Endothelial cell (in vitro differentiated cells): ENCODE results near the gene UQCR11. TPM values are rescaled to one million over a fixed set of nuclear protein-coding genes. Genes with fewer than 3 reads are reported as not detected.

ENCODE experiments used
- DNase-seq: peaks from one replicate; pipeline ENCODE4 v3.0.0; 2021; ENCODE audit warnings: low spot score
- H3K27ac Mint-ChIP-seq: one replicate; pipeline ENCODE4 v1.8.0; 2021; ENCODE audit warnings: mixed read lengths, inconsistent platforms; ENCODE audit not compliant: unreplicated experiment
- H3K27me3 Mint-ChIP-seq: one replicate; pipeline ENCODE4 v1.8.0; 2021; ENCODE audit warnings: mild to moderate bottlenecking, moderate library complexity, mixed read lengths, inconsistent platforms; ENCODE audit not compliant: unreplicated experiment
- H3K36me3 Mint-ChIP-seq: one replicate; pipeline ENCODE4 v1.8.0; 2021; ENCODE audit warnings: mild to moderate bottlenecking, low read depth, mixed read lengths, inconsistent platforms; ENCODE audit not compliant: unreplicated experiment
- H3K4me1 Mint-ChIP-seq: one replicate; pipeline ENCODE4 v1.8.0; 2021; ENCODE audit warnings: mild to moderate bottlenecking, mixed read lengths, inconsistent platforms; ENCODE audit not compliant: unreplicated experiment
- H3K4me3 Mint-ChIP-seq: one replicate; pipeline ENCODE4 v1.8.0; 2021; ENCODE audit warnings: mild to moderate bottlenecking, mixed read lengths, inconsistent platforms; ENCODE audit not compliant: unreplicated experiment
- H3K9me3 Mint-ChIP-seq: one replicate; pipeline ENCODE4 v1.8.0; 2021; ENCODE audit warnings: mixed read lengths, inconsistent platforms; ENCODE audit not compliant: unreplicated experiment
- total RNA-seq: library from RNA; stranded (reverse); fragmentation: NEBNext Ultra II Directional; extraction: Animal tissue kit (Norgen Biotek cat#: 25700); gene quantifications from one replicate; pipeline ENCODE4 v1.2.1, GENCODE V29; 2021; ENCODE audit not compliant: unreplicated experiment
- TF ChIP-seq, protein P1 (sequence below): fragments of 200-600 bp; sonication (generic); IDR thresholded peaks from one replicate; pipeline ENCODE4 v1.5.0; 2021; ENCODE audit warnings: antibody characterized with exemption; ENCODE audit not compliant: unreplicated experiment

The UQCR11 gene
- total RNA-seq, 1 donor from 2014 or later, result 182 TPM

DNA sequence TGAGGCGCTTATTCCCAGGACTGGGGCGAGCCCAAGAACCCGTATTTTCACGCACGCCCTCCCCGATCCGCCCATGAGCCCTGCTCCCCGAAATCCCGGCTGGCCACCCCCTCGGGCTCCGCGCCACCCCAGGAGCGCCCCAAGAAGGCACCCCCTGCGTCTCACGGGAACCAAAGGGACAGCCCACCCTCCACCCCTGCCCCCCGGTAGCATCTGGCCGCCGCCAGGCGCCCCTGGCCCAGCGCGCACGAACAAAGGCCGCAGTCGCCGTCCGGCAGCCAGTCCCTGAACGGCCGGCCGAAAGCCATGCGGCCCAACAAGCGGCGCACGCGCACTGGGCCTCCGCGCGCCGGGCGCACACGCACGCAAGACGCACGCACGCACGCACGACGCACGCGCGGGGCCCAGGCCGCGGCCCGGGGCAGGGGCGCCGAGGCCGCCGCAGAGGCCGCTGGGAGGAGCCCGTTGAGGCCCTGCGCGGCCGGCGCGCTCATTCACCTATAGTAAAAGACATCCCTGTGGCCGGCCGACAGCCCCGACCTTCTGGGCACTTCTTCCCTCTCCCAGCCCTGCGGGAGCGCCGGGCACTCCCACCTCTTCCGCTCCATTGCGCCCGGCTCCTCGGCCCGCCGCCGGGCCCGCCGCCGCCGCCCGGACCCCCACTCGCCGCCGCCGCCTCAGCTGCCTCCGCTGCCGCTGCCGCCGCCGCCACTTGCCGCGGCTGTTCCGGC lies 13.1 kb downstream of the UQCR11 start:
- Mint-ChIP-seq H3K36me3 (peaks cover 1% of the 10 kb centered on the region), H3K9me3 (no peaks in the 10 kb centered on the region), H3K4me3 (peak overlapping the region; percentile 94), H3K4me1 (peaks cover 7% of the 10 kb centered on the region), H3K27ac (no peak overlapping the region), H3K27me3 (peaks cover 15% of the 10 kb centered on the region)
- TF ChIP-seq, protein P1, sequence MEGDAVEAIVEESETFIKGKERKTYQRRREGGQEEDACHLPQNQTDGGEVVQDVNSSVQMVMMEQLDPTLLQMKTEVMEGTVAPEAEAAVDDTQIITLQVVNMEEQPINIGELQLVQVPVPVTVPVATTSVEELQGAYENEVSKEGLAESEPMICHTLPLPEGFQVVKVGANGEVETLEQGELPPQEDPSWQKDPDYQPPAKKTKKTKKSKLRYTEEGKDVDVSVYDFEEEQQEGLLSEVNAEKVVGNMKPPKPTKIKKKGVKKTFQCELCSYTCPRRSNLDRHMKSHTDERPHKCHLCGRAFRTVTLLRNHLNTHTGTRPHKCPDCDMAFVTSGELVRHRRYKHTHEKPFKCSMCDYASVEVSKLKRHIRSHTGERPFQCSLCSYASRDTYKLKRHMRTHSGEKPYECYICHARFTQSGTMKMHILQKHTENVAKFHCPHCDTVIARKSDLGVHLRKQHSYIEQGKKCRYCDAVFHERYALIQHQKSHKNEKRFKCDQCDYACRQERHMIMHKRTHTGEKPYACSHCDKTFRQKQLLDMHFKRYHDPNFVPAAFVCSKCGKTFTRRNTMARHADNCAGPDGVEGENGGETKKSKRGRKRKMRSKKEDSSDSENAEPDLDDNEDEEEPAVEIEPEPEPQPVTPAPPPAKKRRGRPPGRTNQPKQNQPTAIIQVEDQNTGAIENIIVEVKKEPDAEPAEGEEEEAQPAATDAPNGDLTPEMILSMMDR, result no peak
- peak; percentile 87 for DNase-seq

DNA sequence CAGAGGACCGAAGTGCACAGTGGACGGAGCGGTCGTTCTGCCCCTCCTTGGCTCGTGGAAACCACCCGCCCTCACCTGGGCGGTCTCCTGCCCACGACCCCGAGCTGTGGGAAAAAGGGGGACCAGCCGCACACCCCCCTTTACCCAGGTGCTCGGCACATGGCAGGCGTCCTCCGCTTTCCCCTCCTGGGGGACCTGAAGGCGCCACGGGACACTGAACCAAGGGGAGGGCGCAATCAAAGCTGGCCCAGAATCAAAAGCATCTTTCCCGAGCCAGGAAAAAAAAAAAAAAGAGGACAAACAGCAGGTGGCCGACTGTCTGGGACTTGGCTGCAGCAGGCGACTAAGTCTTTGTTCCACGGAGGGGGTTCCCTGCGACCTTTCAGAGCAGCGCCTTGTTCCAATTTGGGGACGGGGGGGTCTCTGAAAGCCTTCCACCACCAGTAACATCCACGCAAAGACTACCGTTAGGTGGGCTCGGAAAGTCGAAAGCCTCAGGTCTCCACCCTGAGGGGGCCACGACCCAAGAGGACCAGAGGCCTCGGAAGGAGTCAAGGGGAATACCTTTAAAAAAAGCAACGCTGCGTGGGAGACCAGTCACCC lies 13.7 kb downstream of the UQCR11 start:
- H3K4me1 Mint-ChIP-seq, result peaks cover 7% of the 10 kb centered on the region
- H3K36me3 Mint-ChIP-seq, result no peaks in the 10 kb centered on the region
- H3K4me3 Mint-ChIP-seq, result peak overlapping the region; percentile 94
- TF ChIP-seq, protein P1, result no peak
- no peak for DNase-seq
- peaks cover 15% of the 10 kb centered on the region for H3K27me3 Mint-ChIP-seq
- H3K9me3 Mint-ChIP-seq, result no peaks in the 10 kb centered on the region
- H3K27ac Mint-ChIP-seq, result peak overlapping the region; percentile 67

DNA sequence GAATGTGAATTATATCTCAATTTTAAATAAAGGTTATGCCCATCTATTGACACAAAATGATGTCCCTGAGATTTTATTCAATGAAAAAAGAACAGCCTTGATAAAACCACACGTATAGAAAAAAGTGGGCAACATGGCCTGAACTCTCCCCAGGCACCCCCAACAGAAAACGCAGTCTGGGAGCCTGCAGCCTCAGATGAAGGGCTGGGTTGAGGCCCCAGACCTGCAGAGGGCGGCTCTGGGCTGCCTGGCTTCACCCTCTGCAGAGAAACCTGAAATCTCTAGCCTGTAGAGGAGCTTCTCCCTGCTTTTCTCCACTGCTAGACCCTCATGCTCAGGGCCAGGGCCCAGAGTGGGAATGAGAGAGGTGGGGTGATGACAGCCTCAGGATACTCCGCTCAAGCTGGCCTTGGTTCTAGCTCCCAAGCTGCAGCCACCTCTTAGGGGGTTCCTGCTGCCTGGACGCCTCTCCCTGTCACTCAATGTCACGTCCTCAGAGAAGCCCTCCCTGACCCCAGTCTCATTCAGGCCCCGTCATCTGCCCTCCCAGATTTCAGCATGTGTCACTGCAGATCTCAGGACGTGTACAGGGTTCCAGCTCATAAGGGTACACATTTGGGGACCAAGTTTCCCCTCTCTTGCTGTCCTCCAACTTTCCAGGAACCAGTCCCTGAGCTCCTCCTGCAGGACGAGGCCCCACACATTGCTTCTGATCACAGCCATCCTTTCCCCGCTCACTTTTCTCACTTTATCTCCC lies 14.4 kb downstream of the UQCR11 start:
- Mint-ChIP-seq H3K27me3 (peaks cover 15% of the 10 kb centered on the region), H3K4me1 (peaks cover 11% of the 10 kb centered on the region), H3K36me3 (peaks cover 4% of the 10 kb centered on the region), H3K27ac (peak overlapping the region; percentile 67), H3K9me3 (no peaks in the 10 kb centered on the region), H3K4me3 (peak overlapping the region; percentile 94)
- no peak for DNase-seq
- TF ChIP-seq, protein P1, result no peak

DNA sequence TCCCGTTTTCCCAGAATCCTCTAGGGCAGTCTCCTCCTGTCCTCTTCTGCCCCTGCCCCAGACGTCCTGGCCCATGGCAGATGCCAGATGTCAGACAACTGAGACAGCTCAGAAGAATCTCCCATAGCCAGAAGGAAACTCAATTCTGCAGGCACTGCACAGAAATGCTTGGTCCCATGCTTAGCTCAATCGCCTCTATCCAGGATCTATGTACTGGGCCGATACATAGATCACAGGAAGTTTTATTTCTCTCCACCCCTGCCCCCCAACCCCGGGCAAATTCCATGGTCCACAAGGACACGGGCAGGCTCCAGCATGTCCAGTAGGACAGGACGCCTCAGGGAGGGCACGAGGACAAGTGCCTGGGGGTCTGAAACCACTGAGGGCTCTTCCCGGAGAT lies 17.4 kb downstream of the UQCR11 start:
- Mint-ChIP-seq H3K9me3 (no peaks in the 10 kb centered on the region), H3K36me3 (peaks cover 11% of the 10 kb centered on the region), H3K4me3 (no peak overlapping the region), H3K4me1 (peaks cover 11% of the 10 kb centered on the region), H3K27me3 (peaks cover 16% of the 10 kb centered on the region), H3K27ac (no peak overlapping the region)
- TF ChIP-seq, protein P1, result no peak
- no peak for DNase-seq

DNA sequence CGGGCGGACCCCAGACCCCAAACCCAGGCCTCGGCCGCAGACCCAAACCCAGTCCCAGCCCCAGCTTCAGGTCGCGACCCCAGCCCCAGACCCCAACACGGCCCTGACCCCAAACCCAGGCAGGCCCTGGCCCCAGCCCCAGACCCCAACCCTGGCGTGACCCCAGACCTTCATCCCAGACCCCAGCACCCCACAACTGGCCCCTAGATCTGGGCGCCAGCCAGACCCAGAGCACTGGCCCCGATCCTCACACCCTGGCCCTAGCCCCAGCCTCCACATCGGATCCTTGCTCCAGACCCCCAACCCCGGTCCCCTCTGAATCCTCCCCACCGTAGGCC lies 20.1 kb downstream of the UQCR11 start:
- H3K27ac Mint-ChIP-seq, result no peak overlapping the region

More for the DNA sequence above, 20.1 kb downstream of the UQCR11 start:
- no peak overlapping the region for H3K4me3 Mint-ChIP-seq
- DNase-seq, result no peak
- H3K9me3 Mint-ChIP-seq, result no peaks in the 10 kb centered on the region
- peaks cover 11% of the 10 kb centered on the region for H3K36me3 Mint-ChIP-seq
- TF ChIP-seq, protein P1, result no peak
- H3K27me3 Mint-ChIP-seq, result peaks cover 5% of the 10 kb centered on the region
- peaks cover 4% of the 10 kb centered on the region for H3K4me1 Mint-ChIP-seq
